SK-N-MC (cell line): ENCODE results near the gene TSKS.

Experiments
- EZH2 ChIP-seq: fragments of 200-600 bp; sonication (generic); IDR thresholded peaks from one replicate; pipeline ENCODE4 v1.6.1; 2017; ENCODE audit warnings: antibody characterized with exemption
- FOXP2 ChIP-seq: optimal IDR thresholded peaks from 2 replicates; pipeline ENCODE3; 2011; ENCODE audit warnings: mild to moderate bottlenecking, moderate library complexity; ENCODE audit not compliant: insufficient read depth; ENCODE audit errors: extremely low read length, control extremely low read depth
- POLR2AphosphoS5 ChIP-seq: IDR thresholded peaks from 2 replicates; pipeline ENCODE4 v1.6.1; 2012; ENCODE audit warnings: mild to moderate bottlenecking, low read depth, low read length, borderline replicate concordance

- TF ChIP-seq EZH2: no peak
- no peak for TF ChIP-seq POLR2AphosphoS5
- no peak for TF ChIP-seq FOXP2
These were observed 23.2 kb downstream of the TSKS start for GRCh38 chr19:49739933-49740332.
